Endodermal cell (in vitro differentiated cells): ENCODE data around the gene NAT8L. TPM values are rescaled to one million over a fixed set of nuclear protein-coding genes. Genes with fewer than 3 reads are reported as not detected.

Source experiments
- DNase-seq: peaks from one replicate; pipeline ENCODE4 v3.0.0-alpha.2; 2017
- H3K27ac ChIP-seq: 2 replicates; pipeline ENCODE4 v1.5.1; 2013; ENCODE audit warnings: mild to moderate bottlenecking, low read depth, low read length, moderate library complexity
- H3K27me3 ChIP-seq: 2 replicates; pipeline ENCODE4 v1.6.1; 2013; ENCODE audit warnings: mild to moderate bottlenecking, low read length, moderate library complexity; ENCODE audit not compliant: insufficient read depth, control insufficient read depth, poor library complexity, severe bottlenecking
- H3K36me3 ChIP-seq: 2 replicates; pipeline ENCODE4 v1.7.0; 2013; ENCODE audit warnings: mild to moderate bottlenecking, low read length, moderate library complexity; ENCODE audit not compliant: control insufficient read depth, insufficient read depth
- H3K4me1 ChIP-seq: one replicate; pipeline ENCODE4 v1.7.0; 2013; ENCODE audit warnings: low read length; ENCODE audit not compliant: control insufficient read depth, insufficient read depth
- H3K4me3 ChIP-seq: 2 replicates; pipeline ENCODE4 v1.5.1; 2013; ENCODE audit warnings: mild to moderate bottlenecking, low read length, moderate library complexity
- H3K9ac ChIP-seq: 2 replicates; pipeline ENCODE4 v1.6.1; 2013; ENCODE audit warnings: mild to moderate bottlenecking, low read length, moderate library complexity; ENCODE audit not compliant: poor library complexity, severe bottlenecking; ENCODE audit errors: extremely low read depth
- H3K9me3 ChIP-seq: 2 replicates; pipeline ENCODE4 v1.6.1; 2013; ENCODE audit warnings: mild to moderate bottlenecking, low read length, moderate library complexity; ENCODE audit not compliant: control insufficient read depth
- H3K27ac Mint-ChIP-seq: 2 replicates; pipeline ENCODE4 v1.8.0; 2020; ENCODE audit warnings: mixed read lengths
- H3K27me3 Mint-ChIP-seq: 2 replicates; pipeline ENCODE4 v1.8.0; 2021; ENCODE audit warnings: mild to moderate bottlenecking, mixed read lengths; ENCODE audit not compliant: insufficient read depth
- H3K36me3 Mint-ChIP-seq: 2 replicates; pipeline ENCODE4 v1.8.0; 2020; ENCODE audit warnings: low read depth, mixed read lengths
- H3K4me1 Mint-ChIP-seq: 2 replicates; pipeline ENCODE4 v1.8.0; 2020; ENCODE audit warnings: mixed read lengths
- H3K4me3 Mint-ChIP-seq: 2 replicates; pipeline ENCODE4 v1.8.0; 2020; ENCODE audit warnings: mild to moderate bottlenecking, moderate library complexity, mixed read lengths
- H3K9me3 Mint-ChIP-seq: 2 replicates; pipeline ENCODE4 v1.8.0; 2020; ENCODE audit warnings: mild to moderate bottlenecking, mixed read lengths
- WGBS, 2 experiments: methylation state at CpG; one replicate each; pipeline versions ENCODE4 v1.1.5 to v1.1.7; 2013; ENCODE audit warnings: missing lambda C conversion rate in 2 of 2, mixed read lengths in 1 of 2; ENCODE audit not compliant: insufficient coverage in 1 of 2, insufficient read length in 1 of 2; 5-methylcytosine and 5-hydroxymethylcytosine counted together
- total RNA-seq, 2 donors: library from RNA; stranded (reverse); fragmentation: NEBNext Ultra II Directional in 1 of 2; extraction: Animal tissue kit (Norgen Biotek cat#: 25700) in 1 of 2; gene quantifications; 2 replicates in 1 of 2; 3 replicates in 1 of 2; pipeline ENCODE4 v1.2.1, GENCODE V29; 2021
- TF ChIP-seq, protein P1 (sequence below): fragments of 200-600 bp; sonication (generic); conservative IDR thresholded peaks from 2 replicates; pipeline ENCODE4 v1.5.0; 2021; ENCODE audit warnings: antibody characterized with exemption, mild to moderate bottlenecking

NAT8L gene
- total RNA-seq, 2 donors from 2014 or later = 5.0 to 6.4 TPM

GRCh38 chr4:2102045-2102883 is 43.1 kb downstream of the NAT8L start:
- DNase-seq = peak; percentile 35
- WGBS, 2 experiments = 85% methylated on average over 4 of the region's 4 CpGs; no CpG with 5 or more reads in 1 of the 2 experiments
- H3K4me1 ChIP-seq = no peaks in the 10 kb centered on the region
- Mint-ChIP-seq H3K36me3 (no peaks in the 10 kb centered on the region), H3K27ac (no peak overlapping the region), H3K4me3 (no peak overlapping the region), H3K4me1 (no peaks in the 10 kb centered on the region), H3K27me3 (peaks cover 12% of the 10 kb centered on the region), H3K9me3 (peaks cover 13% of the 10 kb centered on the region)
- no peak overlapping the region for H3K4me3 ChIP-seq
- H3K9ac ChIP-seq = no peak overlapping the region
- H3K9me3 ChIP-seq = peaks cover 20% of the 10 kb centered on the region
- no peaks in the 10 kb centered on the region for H3K36me3 ChIP-seq
- no peak overlapping the region for H3K27ac ChIP-seq
- TF ChIP-seq, protein P1, sequence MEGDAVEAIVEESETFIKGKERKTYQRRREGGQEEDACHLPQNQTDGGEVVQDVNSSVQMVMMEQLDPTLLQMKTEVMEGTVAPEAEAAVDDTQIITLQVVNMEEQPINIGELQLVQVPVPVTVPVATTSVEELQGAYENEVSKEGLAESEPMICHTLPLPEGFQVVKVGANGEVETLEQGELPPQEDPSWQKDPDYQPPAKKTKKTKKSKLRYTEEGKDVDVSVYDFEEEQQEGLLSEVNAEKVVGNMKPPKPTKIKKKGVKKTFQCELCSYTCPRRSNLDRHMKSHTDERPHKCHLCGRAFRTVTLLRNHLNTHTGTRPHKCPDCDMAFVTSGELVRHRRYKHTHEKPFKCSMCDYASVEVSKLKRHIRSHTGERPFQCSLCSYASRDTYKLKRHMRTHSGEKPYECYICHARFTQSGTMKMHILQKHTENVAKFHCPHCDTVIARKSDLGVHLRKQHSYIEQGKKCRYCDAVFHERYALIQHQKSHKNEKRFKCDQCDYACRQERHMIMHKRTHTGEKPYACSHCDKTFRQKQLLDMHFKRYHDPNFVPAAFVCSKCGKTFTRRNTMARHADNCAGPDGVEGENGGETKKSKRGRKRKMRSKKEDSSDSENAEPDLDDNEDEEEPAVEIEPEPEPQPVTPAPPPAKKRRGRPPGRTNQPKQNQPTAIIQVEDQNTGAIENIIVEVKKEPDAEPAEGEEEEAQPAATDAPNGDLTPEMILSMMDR = no peak
- H3K27me3 ChIP-seq = peaks cover 4% of the 10 kb centered on the region

DNA sequence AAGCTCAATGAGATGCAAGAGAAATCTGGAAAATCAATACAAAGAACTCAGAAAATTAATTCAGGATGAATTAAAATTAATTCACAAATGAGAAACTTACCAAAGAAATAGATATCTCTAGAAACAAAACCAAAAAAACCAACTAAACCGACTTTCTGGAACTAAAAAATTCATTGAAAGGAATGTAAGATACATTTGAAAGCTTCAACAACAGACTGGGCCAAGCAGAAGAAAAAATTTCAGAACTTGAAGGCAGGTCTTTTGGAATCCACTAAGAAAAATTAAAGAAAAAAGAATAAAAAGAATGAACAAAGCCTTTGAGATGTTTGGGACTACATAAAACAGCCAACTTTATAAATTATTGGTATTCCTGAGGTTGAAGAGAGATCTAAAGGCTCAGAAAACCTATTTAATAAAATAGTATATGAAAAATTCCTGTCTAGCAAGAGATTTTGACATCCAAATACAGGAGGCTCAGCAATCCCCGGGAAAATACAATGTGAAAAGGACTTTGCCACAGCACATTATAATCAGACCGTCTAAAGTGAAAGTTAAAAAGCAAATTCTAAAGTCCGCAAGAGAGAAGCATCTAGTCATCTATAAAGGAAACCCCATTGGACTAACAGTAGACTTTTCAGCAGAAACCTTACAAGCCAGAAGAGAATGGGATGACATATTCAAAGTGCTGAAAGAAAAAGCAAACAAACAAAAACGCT is 44.2 kb downstream of the NAT8L start:
- H3K9me3 Mint-ChIP-seq = peaks cover 13% of the 10 kb centered on the region
- peaks cover 20% of the 10 kb centered on the region for H3K9me3 ChIP-seq
- H3K27ac ChIP-seq = no peak overlapping the region
- TF ChIP-seq, protein P1 = no peak
- WGBS, 2 experiments = 91 to 96% methylated on average over 3 to 5 of the region's 5 CpGs
- H3K9ac ChIP-seq = no peak overlapping the region
- H3K4me1 Mint-ChIP-seq = no peaks in the 10 kb centered on the region
- H3K27ac Mint-ChIP-seq = no peak overlapping the region
- H3K4me1 ChIP-seq = no peaks in the 10 kb centered on the region
- H3K36me3 ChIP-seq = no peaks in the 10 kb centered on the region
- no peak overlapping the region for H3K4me3 Mint-ChIP-seq
- no peaks in the 10 kb centered on the region for H3K36me3 Mint-ChIP-seq
- H3K27me3 ChIP-seq = peaks cover 9% of the 10 kb centered on the region
- H3K4me3 ChIP-seq = no peak overlapping the region
- H3K27me3 Mint-ChIP-seq = peaks cover 17% of the 10 kb centered on the region
- DNase-seq = no peak

DNA sequence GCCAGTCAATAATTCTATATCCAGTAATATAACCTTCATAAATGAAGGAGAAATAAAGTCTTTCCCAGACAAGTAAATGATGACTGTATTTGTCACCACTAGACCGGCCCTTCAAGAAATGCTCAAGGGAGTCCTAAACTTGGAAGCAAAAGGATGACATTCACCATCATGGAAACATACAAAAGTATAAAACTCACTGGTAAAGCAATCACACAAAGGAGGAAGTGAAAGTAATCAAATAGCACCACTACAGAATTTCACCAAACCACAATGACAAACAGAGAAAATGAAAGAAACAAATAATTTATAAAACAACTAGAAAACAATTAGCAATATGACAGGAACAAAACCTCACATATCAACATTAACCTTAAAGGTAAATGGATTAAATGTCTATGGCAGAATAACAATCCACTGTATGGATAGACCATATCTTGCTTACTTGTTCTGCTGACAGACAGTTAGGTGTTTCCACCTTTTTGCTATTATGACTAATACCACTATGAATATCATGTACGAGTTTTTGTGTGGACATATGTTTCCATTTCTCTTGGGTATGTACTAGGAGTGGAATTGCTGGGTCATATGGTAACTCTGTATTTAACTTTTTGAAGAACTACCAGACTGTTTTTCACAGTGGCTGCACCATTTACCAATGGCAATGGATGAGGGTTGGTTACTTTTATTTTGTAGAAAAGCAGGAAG is 44.9 kb downstream of the NAT8L start:
- 94 to 100% methylated on average over 1 to 2 of the region's 2 CpGs for WGBS, 2 experiments
- Histone ChIP-seq H3K9me3 (peaks cover 20% of the 10 kb centered on the region), H3K9ac (no peak overlapping the region), H3K4me1 (no peaks in the 10 kb centered on the region), H3K4me3 (no peak overlapping the region), H3K36me3 (no peaks in the 10 kb centered on the region), H3K27me3 (peaks cover 16% of the 10 kb centered on the region), H3K27ac (no peak overlapping the region)
- no peak for DNase-seq
- Mint-ChIP-seq H3K36me3 (no peaks in the 10 kb centered on the region), H3K27me3 (peaks cover 20% of the 10 kb centered on the region), H3K4me3 (no peak overlapping the region), H3K4me1 (no peaks in the 10 kb centered on the region), H3K27ac (no peak overlapping the region), H3K9me3 (peaks cover 13% of the 10 kb centered on the region)
- TF ChIP-seq, protein P1 = no peak
